Psoas muscle (tissue), 8 donors: Measurements from ENCODE around the gene XPNPEP2. TPM values are rescaled to one million over a fixed set of nuclear protein-coding genes. Genes with fewer than 3 reads are reported as not detected.

ENCODE experiments used
- ATAC-seq, 4 donors: fragments of 200-7000 bp; cut with Tn5 transposase; one replicate each; pipeline ENCODE4 v1.9.1; 2020; ENCODE audit warnings: moderate library complexity in 3 of 4, mild to moderate bottlenecking in 2 of 4
- DNase-seq, 2 donors: peaks; one replicate each; pipeline ENCODE4 v3.0.0-alpha.2; 2020
- H3K27ac ChIP-seq: fragments of 200-600 bp; one replicate; pipeline ENCODE4 v1.8.0; 2022
- H3K27me3 ChIP-seq, 3 donors: fragments of 200-600 bp in 1 of 3; one replicate each; pipeline versions ENCODE4 v1.6.1 to v1.8.0; 2013 to 2022; ENCODE audit warnings: low read length in 2 of 3, mild to moderate bottlenecking in 2 of 3, moderate library complexity in 1 of 3; ENCODE audit not compliant: insufficient read depth in 3 of 3
- H3K36me3 ChIP-seq, 2 donors: fragments of 200-600 bp in 1 of 2; one replicate each; pipeline versions ENCODE4 v1.6.1 to v1.8.0; 2013 to 2022; ENCODE audit warnings: low read depth in 1 of 2, mild to moderate bottlenecking in 1 of 2, moderate library complexity in 1 of 2; ENCODE audit not compliant: insufficient read depth in 1 of 2
- H3K4me1 ChIP-seq: fragments of 200-600 bp; one replicate; pipeline ENCODE4 v1.8.0; 2022
- H3K4me3 ChIP-seq: fragments of 200-600 bp; one replicate; pipeline ENCODE4 v1.8.0; 2022; ENCODE audit warnings: mild to moderate bottlenecking
- H3K9me3 ChIP-seq: fragments of 200-600 bp; one replicate; pipeline ENCODE4 v1.8.0; 2022
- WGBS, 3 donors: extraction: QIAGEN DNeasy Blood & Tissue Kit; methylation state at CpG; one replicate each; pipeline versions ENCODE4 v1.1.6 to v1.1.7; 2013; 5-methylcytosine and 5-hydroxymethylcytosine counted together
- intact Hi-C, 2 donors: fragments of 100-400 bp; cut with DNase I; formaldehyde crosslinking; loops; one replicate each; pipeline versions ENCODE4 v1.11.0 to v1.14.2; 2022
- polyA plus RNA-seq, 3 donors: library from polyadenylated mRNA; stranded (reverse); fragments of 200-250 nt; gene quantifications; one replicate each; pipeline ENCODE4 v1.2.3, GENCODE V29; 2013
- total RNA-seq, 4 donors: library from RNA; stranded (reverse); fragmentation: NEBNext Ultra II Directional in 2 of 4; extraction: Animal tissue kit (Norgen Biotek cat#: 25700) in 2 of 4; gene quantifications; one replicate each; pipeline versions ENCODE4 v1.2.1 to v1.2.4, GENCODE V29; 2021 to 2023
- TF ChIP-seq, protein P1 (sequence below): fragments of 200-600 bp; IDR thresholded peaks from one replicate; pipeline ENCODE4 v1.8.0; 2022; ENCODE audit warnings: antibody characterized with exemption
- donor health status: healthy with polysubstance abuse.
- donor health status: DM: no; HTN: no; CAD: no; lungs with moderate emphysema.
- donor health status: Bipolar disorder and iron deficiency.
- donor health status: healthy.
- donor health status: DM: yes; HTN: yes; CAD: no.
- donor health status: DM: no; HTN: no; CAD: no.
- donor health status: DM: no; HTN: no; CAD: no.
- donor health status: DM: yes; HTN: yes; CAD: no.

The XPNPEP2 gene
- total and polyA plus RNA-seq, 7 donors, result 0.25 to 0.97 (median 0.44) TPM

DNA sequence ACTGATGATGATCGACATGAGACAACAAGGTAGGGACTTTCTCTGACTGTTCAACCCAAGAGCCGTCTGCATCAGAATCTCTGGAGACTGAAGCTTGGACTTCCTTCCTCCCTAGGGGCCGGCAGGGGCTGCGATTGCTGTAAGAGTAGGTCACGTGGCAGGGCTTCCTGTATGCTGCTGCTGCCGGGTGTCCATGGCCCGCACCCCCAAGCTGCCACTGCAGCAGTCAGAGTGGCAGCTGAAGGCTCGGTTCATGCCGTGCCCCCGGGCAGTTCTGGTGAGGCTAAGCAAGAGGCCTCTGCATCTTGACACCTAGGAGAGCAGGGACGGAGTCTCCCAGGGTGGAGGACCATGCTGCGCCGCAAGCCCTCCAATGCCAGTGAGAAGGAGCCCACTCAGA, 41.0 kb downstream of the XPNPEP2 start, which contains the start of gene SASH3:
TSS of gene SASH3 (plus strand) at position 203 of the 400 bp plus-strand sequence. CDS start at position 352, 149 bp downstream.
- no peaks in the 10 kb centered on the region for H3K36me3 ChIP-seq
- ATAC-seq, result no peak
- 76 to 85% (median 81%) methylated on average over 6 to 13 of the region's 13 CpGs for WGBS, 3 donors

DNA sequence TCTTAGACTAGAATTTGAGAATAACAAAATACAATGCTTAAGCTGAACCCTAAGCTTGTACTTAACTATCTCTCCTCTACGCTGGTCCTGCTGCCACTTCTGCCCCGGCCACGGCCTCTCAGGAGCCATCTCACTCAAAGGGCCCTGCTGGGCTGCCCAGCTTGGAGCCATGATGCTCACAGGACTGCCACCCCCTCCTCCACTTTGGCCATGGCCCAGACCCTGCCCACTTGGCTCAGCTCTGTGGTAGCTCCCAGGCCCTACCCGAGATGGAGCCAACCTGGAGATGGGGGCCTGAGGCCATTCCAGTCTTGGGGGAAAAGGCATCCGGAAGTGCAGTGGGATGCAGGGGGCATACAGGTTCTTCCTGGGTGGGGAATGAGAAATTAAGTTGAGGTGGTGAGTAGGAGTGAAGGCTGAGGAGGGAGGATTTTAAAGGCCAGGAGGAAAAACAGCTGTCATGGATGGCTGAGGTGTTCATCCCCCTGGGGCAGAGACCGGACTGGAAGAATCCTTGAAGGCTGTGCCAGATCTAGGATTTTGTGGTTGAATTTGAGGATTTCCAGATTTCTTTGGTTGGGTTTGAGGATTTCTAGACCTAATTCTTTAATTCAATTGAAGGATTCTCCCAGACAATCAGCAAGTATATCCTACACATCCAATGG, 41.8 kb downstream of the XPNPEP2 start:
- TF ChIP-seq, protein P1, sequence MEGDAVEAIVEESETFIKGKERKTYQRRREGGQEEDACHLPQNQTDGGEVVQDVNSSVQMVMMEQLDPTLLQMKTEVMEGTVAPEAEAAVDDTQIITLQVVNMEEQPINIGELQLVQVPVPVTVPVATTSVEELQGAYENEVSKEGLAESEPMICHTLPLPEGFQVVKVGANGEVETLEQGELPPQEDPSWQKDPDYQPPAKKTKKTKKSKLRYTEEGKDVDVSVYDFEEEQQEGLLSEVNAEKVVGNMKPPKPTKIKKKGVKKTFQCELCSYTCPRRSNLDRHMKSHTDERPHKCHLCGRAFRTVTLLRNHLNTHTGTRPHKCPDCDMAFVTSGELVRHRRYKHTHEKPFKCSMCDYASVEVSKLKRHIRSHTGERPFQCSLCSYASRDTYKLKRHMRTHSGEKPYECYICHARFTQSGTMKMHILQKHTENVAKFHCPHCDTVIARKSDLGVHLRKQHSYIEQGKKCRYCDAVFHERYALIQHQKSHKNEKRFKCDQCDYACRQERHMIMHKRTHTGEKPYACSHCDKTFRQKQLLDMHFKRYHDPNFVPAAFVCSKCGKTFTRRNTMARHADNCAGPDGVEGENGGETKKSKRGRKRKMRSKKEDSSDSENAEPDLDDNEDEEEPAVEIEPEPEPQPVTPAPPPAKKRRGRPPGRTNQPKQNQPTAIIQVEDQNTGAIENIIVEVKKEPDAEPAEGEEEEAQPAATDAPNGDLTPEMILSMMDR, result no peak
- H3K4me3 ChIP-seq, result peak overlapping the region; percentile 25
- H3K4me1 ChIP-seq, result no peaks in the 10 kb centered on the region
- intact Hi-C loops, result no loop called here
- DNase-seq (peak in 1 of 2 donors; percentile 43), ATAC-seq (no peak)
- no peaks in the 10 kb centered on the region for H3K9me3 ChIP-seq
- WGBS, 3 donors, result 81 to 87% (median 82%) methylated on average over 6 of the region's 6 CpGs
- no peak overlapping the region for H3K27ac ChIP-seq
- H3K36me3 ChIP-seq, result no peaks in the 10 kb centered on the region
- H3K27me3 ChIP-seq, result peaks cover 0 to 3% (median 0%) of the 10 kb centered on the region in 3 donors

More for the DNA sequence above, 41.0 kb downstream of the XPNPEP2 start, which contains the start of gene SASH3:
- Histone ChIP-seq H3K4me3 (peak within 1 kb of the TSS; percentile 25), H3K27ac (no peak within 1 kb of the TSS), H3K9me3 (no peaks in the 10 kb centered on the region), H3K4me1 (no peaks in the 10 kb centered on the region), H3K27me3 (peaks cover 0 to 3% (median 0%) of the 10 kb centered on the region in 3 donors)
- intact Hi-C loops, result no loop called here
- TF ChIP-seq, protein P1, result no peak
- DNase-seq, result peak; percentile 40 to 76

DNA sequence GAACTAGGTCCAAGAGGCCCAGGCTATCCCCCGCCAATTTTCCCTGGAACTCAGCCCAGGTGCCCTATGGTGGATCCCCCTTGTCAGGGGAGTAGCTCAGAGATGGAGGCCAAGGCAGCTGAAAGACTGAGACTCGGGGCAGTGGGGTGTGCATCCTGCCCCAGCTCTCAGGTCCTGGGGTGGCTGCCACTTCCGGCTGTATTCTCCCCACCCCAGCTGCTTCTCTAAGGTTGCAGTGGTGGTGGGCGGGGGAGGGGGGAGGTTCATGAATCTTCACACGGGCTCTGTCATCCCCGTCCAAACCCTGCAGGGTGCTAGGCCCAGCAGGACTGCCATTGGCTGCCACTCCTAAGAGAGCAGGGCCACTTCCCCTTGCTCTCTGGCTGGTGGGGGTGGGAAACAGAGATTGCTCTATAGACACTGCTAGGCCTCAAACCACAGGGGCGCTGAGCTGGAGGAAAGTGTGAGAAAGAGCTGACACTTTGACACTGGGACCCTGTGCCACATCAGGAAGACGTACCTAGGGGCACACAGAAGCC, 42.4 kb downstream of the XPNPEP2 start:
- DNase-seq (peak; percentile 25 to 58), ATAC-seq (peak in 1 of 4 donors; percentile 33)
- TF ChIP-seq, protein P1, result no peak
- H3K27ac ChIP-seq, result no peak overlapping the region
- H3K4me1 ChIP-seq, result no peaks in the 10 kb centered on the region
- intact Hi-C loops, result no loop called here
- H3K27me3 ChIP-seq, result peaks cover 0 to 3% (median 0%) of the 10 kb centered on the region in 3 donors
- H3K9me3 ChIP-seq, result no peaks in the 10 kb centered on the region
- 56 to 78% (median 73%) methylated on average over 4 to 8 of the region's 8 CpGs for WGBS, 3 donors
- no peaks in the 10 kb centered on the region for H3K36me3 ChIP-seq
- H3K4me3 ChIP-seq, result peak overlapping the region; percentile 25

DNA sequence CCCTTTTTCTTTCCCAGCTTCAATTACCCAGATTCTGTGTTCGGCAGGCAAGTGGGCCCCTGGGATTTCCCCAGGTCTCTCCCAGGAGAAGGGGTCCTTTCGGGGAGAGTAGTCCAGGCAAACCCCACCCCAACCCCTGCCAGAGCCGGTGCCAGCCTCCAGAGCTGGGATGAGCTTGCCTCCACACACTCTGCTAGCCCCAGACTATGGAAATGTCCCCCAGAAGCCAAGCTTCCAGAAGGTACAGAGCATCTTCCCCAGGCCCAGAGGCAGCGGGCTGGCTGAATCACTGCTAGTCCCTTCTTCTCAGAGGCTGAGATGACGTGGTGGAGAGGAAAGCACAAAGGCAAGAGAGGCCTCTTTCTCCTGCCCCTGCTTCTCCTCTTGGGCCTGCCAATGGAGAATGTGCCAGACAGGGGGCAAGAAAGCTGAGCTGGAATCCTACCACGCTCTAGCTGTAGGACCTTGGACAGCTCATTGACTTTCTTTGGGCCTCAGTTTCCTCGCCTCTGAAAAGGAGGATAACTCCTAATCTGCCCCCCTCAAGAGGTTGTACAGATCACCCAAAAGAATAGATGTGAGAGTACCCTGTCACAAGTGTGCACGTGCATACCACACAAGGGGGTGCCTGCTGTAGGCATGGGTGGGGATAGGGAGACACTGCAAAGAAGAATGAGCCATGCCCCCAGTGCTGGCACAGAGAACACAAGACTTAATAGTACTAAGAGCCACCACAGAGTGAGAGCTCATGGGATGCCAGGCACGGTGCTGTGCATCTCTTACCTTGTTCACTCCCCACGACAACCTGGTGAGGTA, 43.1 kb downstream of the XPNPEP2 start:
- Histone ChIP-seq H3K4me3 (no peak overlapping the region), H3K27me3 (peaks cover 0 to 3% (median 0%) of the 10 kb centered on the region in 3 donors), H3K9me3 (no peaks in the 10 kb centered on the region), H3K4me1 (no peaks in the 10 kb centered on the region), H3K27ac (no peak overlapping the region), H3K36me3 (no peaks in the 10 kb centered on the region)
- intact Hi-C loops, result no loop called here
- ATAC-seq, result peak in 1 of 4 donors; percentile 11
- 63 to 95% (median 89%) methylated on average over 9 to 10 of the region's 10 CpGs for WGBS, 3 donors
- TF ChIP-seq, protein P1, result no peak
- DNase-seq, result peak in 1 of 2 donors; percentile 17
